Urothelium cell line (cell line): ENCODE data around the gene SNRNP200.
A peak's percentile ranks its signal among the peaks of the same experiment; 100 is the strongest.

Experiments
- DNase-seq: peaks from one replicate; pipeline ENCODE4 v3.0.0; 2011; ENCODE audit warnings: low spot score, mixed read lengths
- FAIRE-seq: peaks from 2 replicates; lab custom pipeline; 2011; peaks lifted over from hg19 to GRCh38; lab: Jason Lieb, UNC

Gene SNRNP200

GRCh38 chr2:96253006-96253405 is 52.3 kb downstream of the SNRNP200 start:
- DNase-seq (no peak), FAIRE-seq (no peak)

GRCh38 chr2:96252526-96252925 is 52.8 kb downstream of the SNRNP200 start:
- no peak for FAIRE-seq
- DNase-seq = no peak

GRCh38 chr2:96251721-96252292 is 53.5 kb downstream of the SNRNP200 start:
- FAIRE-seq (no peak), DNase-seq (peak; percentile 26)

- DNase-seq (no peak), FAIRE-seq (no peak)
Measured at GRCh38 chr2:96250188-96250587, 55.2 kb downstream of the SNRNP200 start.

GRCh38 chr2:96249654-96250053 is 55.7 kb downstream of the SNRNP200 start:
- FAIRE-seq (no peak), DNase-seq (no peak)

GRCh38 chr2:96248624-96249023 is 56.7 kb downstream of the SNRNP200 start:
- no peak for DNase-seq
- FAIRE-seq = no peak

- DNase-seq = no peak
- FAIRE-seq = no peak
Measured at GRCh38 chr2:96247896-96248295, 57.5 kb downstream of the SNRNP200 start.

- FAIRE-seq (no peak), DNase-seq (no peak)
Measured at GRCh38 chr2:96247009-96247408, 58.3 kb downstream of the SNRNP200 start.

- DNase-seq = no peak
Measured at GRCh38 chr2:96245609-96246390, 59.5 kb downstream of the SNRNP200 start.

GRCh38 chr2:96243843-96244242 is 61.5 kb downstream of the SNRNP200 start:
- FAIRE-seq = no peak
- DNase-seq = no peak

More at GRCh38 chr2:96245609-96246390, 59.5 kb downstream of the SNRNP200 start:
- FAIRE-seq = no peak

GRCh38 chr2:96241900-96242611 is 63.3 kb downstream of the SNRNP200 start:
- DNase-seq (no peak), FAIRE-seq (no peak)

GRCh38 chr2:96241227-96241626 is 64.1 kb downstream of the SNRNP200 start:
- DNase-seq (no peak), FAIRE-seq (no peak)

GRCh38 chr2:96240341-96241038 is 64.9 kb downstream of the SNRNP200 start:
- FAIRE-seq (no peak), DNase-seq (no peak)

- DNase-seq (no peak), FAIRE-seq (no peak)
Measured at GRCh38 chr2:96239745-96240264, 65.5 kb downstream of the SNRNP200 start.

- FAIRE-seq = no peak
- no peak for DNase-seq
Measured at GRCh38 chr2:96239091-96239490, 66.3 kb downstream of the SNRNP200 start.

GRCh38 chr2:96238266-96238665 is 67.1 kb downstream of the SNRNP200 start:
- FAIRE-seq (no peak), DNase-seq (no peak)

- FAIRE-seq (no peak), DNase-seq (no peak)
Measured at GRCh38 chr2:96236882-96237281, 68.5 kb downstream of the SNRNP200 start.

- DNase-seq (no peak), FAIRE-seq (no peak)
Measured at GRCh38 chr2:96233880-96234316, 71.4 kb downstream of the SNRNP200 start.

GRCh38 chr2:96233436-96233835 is 71.9 kb downstream of the SNRNP200 start:
- DNase-seq = no peak

GRCh38 chr2:96231316-96231715 is 74.0 kb downstream of the SNRNP200 start:
- DNase-seq = no peak
- peak; percentile 55 for FAIRE-seq

More at GRCh38 chr2:96233436-96233835, 71.9 kb downstream of the SNRNP200 start:
- FAIRE-seq = no peak

GRCh38 chr2:96225016-96225533 is 80.3 kb downstream of the SNRNP200 start:
- no peak for DNase-seq
- FAIRE-seq = no peak
